GM18505 (cell line): Measurements from ENCODE around the gene PDE11A.

ENCODE experiments used
- ATAC-seq: cut with Tn5 transposase; IDR thresholded peaks from one replicate; pipeline ENCODE4 v1.9.1; 2021; ENCODE audit not compliant: unreplicated experiment
- POLR2A ChIP-seq: IDR thresholded peaks from 4 replicates; pipeline ENCODE4 v1.6.1; 2011; ENCODE audit warnings: borderline replicate concordance; ENCODE audit not compliant: insufficient read depth, insufficient read length; ENCODE audit errors: extremely low read depth

The PDE11A gene

GRCh38 chr2:178072383-178073301 lies at the start of gene PDE11A:
Gene PDE11A (minus strand): TSS chr2:178072777. CDS start chr2:178072437, 340 bp downstream.
- ATAC-seq: no peak
- TF ChIP-seq POLR2A: no peak

GRCh38 chr2:178119179-178119922 lies 46.8 kb upstream of the PDE11A start:
- no peak for ATAC-seq
- no peak for TF ChIP-seq POLR2A

GRCh38 chr2:178117725-178118124 lies 45.1 kb upstream of the PDE11A start:
- ATAC-seq: no peak
- no peak for TF ChIP-seq POLR2A

DNA sequence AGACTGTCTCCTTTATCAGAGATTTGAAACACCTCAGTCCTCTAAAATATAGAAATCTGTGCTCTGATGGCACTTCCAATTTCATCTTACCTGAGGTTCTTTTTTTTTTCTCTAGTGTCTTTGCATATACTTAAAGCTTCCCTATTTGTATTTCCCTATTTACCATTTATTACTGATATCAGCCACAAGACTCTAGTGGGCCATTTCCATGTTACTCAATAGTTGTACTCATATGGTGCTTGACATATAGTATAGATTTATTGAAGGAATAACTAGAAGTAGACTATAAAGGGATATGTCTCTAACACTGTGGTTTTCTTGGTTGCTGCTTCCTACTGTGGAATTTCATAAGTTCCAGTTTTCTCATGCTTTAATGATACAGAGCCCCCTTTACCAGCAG lies 42.7 kb upstream of the PDE11A start:
- no peak for ATAC-seq
- TF ChIP-seq POLR2A: no peak

DNA sequence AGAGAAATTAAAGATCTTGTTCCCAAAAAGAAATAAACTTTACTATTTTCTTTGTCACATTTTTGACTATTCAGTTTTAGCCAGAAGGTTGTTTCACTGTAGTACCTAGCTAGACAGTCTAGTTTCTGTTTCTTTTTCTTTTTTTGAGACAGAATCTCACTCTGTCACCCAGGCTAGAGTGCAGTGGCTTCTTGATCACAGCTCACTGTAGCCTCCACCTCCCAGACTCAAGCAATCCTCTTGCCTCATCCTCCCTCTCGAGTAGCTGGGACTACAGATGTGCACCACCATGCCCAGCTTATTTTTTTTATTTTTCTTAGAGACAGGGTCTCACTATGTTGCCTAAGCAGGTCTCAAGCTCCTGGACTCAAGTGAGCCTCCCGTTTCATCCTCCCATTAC lies 41.9 kb upstream of the PDE11A start:
- peak; percentile 29 for ATAC-seq
- TF ChIP-seq POLR2A: no peak

DNA sequence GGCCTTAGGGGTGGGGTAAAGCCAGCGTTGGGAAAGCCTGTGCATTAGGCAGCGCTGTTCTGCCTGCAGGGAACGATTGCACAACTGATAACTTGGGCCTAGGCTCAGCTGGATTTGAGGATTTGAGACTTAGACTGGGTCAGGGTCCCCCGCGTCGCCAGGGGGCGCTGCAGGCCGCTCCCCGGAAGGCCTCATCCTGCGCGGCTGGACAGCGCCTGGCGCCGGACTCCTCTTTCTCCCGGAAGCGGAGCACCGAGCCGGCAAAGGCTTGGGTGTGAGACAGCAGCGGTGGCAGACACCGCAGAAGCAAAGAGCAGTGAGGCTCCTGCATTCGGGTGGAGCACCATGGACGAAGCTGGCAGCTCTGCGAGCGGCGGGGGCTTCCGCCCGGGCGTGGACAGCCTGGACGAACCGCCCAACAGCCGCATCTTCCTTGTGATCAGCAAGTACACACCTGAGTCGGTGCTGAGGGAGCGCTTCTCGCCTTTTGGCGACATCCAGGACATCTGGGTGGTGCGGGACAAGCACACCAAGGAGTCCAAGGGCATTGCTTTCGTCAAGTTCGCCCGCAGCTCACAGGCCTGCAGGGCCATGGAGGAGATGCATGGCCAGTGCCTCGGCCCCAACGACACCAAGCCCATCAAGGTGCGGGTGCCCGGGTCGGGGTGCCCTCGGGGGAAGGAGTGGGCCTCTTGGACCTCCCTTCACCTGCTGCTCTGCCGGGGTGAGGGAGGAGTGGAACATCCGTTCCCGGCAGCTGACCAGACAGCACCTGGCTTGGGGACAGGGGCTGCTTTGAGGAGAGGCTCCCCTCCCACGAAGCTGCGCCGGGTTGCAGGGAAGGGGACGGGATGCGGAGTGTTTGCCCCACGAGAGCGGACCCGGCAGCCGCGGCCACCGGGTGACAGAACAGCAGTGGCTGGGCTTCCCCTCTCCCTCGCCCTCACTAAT lies 39.9 kb upstream of the PDE11A start, which contains the start of gene RBM45:
RBM45 (plus strand) TSS at position 236 of the 951 bp plus-strand sequence; CDS start at position 346, 110 bp downstream.
- peak; percentile 94 for TF ChIP-seq POLR2A
- ATAC-seq: peak; percentile 92

- no peak for TF ChIP-seq POLR2A
- no peak for ATAC-seq
Observed at GRCh38 chr2:178111743-178112142, 39.2 kb upstream of the PDE11A start.

DNA sequence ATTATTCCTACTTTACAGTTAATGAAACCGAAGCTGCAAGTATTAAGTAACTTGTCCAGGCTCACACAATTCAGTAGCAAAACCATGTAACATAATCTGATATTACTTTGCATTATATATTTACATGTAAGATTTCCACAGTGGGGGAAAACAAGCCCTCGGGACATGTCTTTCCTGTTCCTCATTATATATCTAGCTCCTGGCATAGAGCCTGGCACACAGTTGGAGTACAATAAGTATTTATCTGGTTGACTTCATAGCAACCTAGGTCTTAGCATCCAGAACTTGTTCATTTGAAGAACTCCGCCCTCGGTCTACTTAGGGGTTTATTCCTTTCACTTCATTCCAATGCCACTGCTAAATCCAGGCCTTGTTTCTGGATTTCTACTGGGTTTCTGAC lies 38.1 kb upstream of the PDE11A start:
- TF ChIP-seq POLR2A: no peak
- ATAC-seq: no peak

GRCh38 chr2:178109813-178110212 lies 37.2 kb upstream of the PDE11A start:
- no peak for ATAC-seq
- no peak for TF ChIP-seq POLR2A

GRCh38 chr2:178108176-178108575 lies 35.6 kb upstream of the PDE11A start:
- no peak for TF ChIP-seq POLR2A
- ATAC-seq: no peak

- TF ChIP-seq POLR2A: no peak
- ATAC-seq: no peak
Observed at GRCh38 chr2:178106053-178106452, 33.5 kb upstream of the PDE11A start.

DNA sequence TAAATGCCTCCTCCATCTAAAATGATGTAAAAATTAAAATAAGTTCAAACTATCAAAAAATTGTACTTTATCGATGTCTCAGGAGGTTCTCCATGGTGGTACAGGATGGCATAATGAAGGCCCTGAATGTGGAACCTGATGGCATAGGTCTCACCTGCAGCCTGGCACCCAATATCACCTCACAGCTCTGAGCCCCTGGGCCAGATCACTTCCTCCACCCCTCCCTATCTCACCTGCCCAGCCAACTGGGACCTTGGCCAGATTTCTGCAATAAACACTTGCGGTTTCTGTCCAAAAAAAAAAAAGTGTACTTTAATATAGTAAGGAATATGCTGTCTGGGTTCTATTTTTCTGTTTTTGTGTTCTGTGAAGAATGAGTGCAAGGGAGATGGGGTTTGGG lies 33.0 kb upstream of the PDE11A start:
- no peak for ATAC-seq
- TF ChIP-seq POLR2A: no peak

- TF ChIP-seq POLR2A: no peak
- ATAC-seq: no peak
Observed at GRCh38 chr2:178101321-178102079, 28.9 kb upstream of the PDE11A start.

DNA sequence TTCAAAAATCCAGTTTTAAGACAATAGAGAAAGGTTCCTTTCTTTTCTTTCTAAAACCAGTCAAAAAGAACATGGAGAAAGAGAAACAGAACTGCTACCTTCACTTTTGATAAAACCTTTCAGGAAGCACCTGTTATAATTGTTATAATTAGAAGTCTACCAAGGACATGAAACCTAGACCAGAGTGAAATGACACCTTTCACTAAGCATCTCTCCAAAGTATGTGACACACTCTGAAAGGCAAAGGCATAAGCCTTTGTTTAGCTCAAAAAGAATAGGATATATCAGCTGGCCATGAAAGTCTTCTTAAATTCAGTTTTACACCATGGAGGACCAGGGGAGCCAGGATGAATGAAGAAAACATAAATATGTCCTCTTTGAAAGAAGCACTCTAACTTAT lies 20.9 kb upstream of the PDE11A start:
- ATAC-seq: no peak
- no peak for TF ChIP-seq POLR2A
